CD4-positive, alpha-beta T cell treated with Interleukin-17A for 1 hour (primary cell): Measurements from ENCODE around the gene NEDD4L.
A peak's percentile ranks its signal among the peaks of the same experiment; 100 is the strongest.

ENCODE experiments used
- DNase-seq: peaks from one replicate; pipeline ENCODE4 v3.0.0-alpha.2; 2020

The NEDD4L gene

GRCh38 chr18:58300867-58301266 lies 256.8 kb downstream of the NEDD4L start:
- no peak for DNase-seq

GRCh38 chr18:58302811-58303210 lies 258.8 kb downstream of the NEDD4L start:
- DNase-seq = no peak

- peak; percentile 48 for DNase-seq
These were observed 259.3 kb downstream of the NEDD4L start for GRCh38 chr18:58303363-58303762.

GRCh38 chr18:58305792-58306191 lies 261.8 kb downstream of the NEDD4L start:
- no peak for DNase-seq

GRCh38 chr18:58307441-58307840 lies 263.4 kb downstream of the NEDD4L start:
- no peak for DNase-seq

- no peak for DNase-seq
These were observed 264.4 kb downstream of the NEDD4L start for GRCh38 chr18:58308463-58308862.

GRCh38 chr18:58309099-58309498 lies 265.1 kb downstream of the NEDD4L start:
- no peak for DNase-seq

GRCh38 chr18:58309610-58310239 lies 265.7 kb downstream of the NEDD4L start:
- no peak for DNase-seq

- peak; percentile 39 for DNase-seq
These were observed 266.5 kb downstream of the NEDD4L start for GRCh38 chr18:58310517-58310916.

- no peak for DNase-seq
These were observed 267.4 kb downstream of the NEDD4L start for GRCh38 chr18:58311390-58311789.

- no peak for DNase-seq
These were observed 269.5 kb downstream of the NEDD4L start for GRCh38 chr18:58313491-58314032.

GRCh38 chr18:58314284-58314683 lies 270.3 kb downstream of the NEDD4L start:
- DNase-seq = no peak

GRCh38 chr18:58315041-58315440 lies 271.0 kb downstream of the NEDD4L start:
- DNase-seq = no peak

- no peak for DNase-seq
These were observed 271.8 kb downstream of the NEDD4L start for GRCh38 chr18:58315739-58316215.

- DNase-seq = no peak
These were observed 272.6 kb downstream of the NEDD4L start for GRCh38 chr18:58316396-58317342.

GRCh38 chr18:58319719-58320118 lies 275.7 kb downstream of the NEDD4L start:
- DNase-seq = no peak

GRCh38 chr18:58320907-58321561 lies 277.0 kb downstream of the NEDD4L start:
- DNase-seq = no peak

GRCh38 chr18:58321986-58322385 lies 278.0 kb downstream of the NEDD4L start:
- peak; percentile 67 for DNase-seq

GRCh38 chr18:58322464-58322863 lies 278.4 kb downstream of the NEDD4L start:
- no peak for DNase-seq

GRCh38 chr18:58323866-58324762 lies 280.1 kb downstream of the NEDD4L start:
- DNase-seq = no peak

GRCh38 chr18:58324824-58325480 lies 280.9 kb downstream of the NEDD4L start:
- DNase-seq = no peak

GRCh38 chr18:58325494-58325893 lies 281.5 kb downstream of the NEDD4L start:
- no peak for DNase-seq
